Tibial nerve (tissue), 4 donors: ENCODE data around the gene FAM222A. TPM values are rescaled to one million over a fixed set of nuclear protein-coding genes. Genes with fewer than 3 reads are reported as not detected.

ENCODE experiments used
- DNase-seq, 2 donors: peaks; one replicate each; pipeline ENCODE4 v3.0.0-alpha.2; 2019; ENCODE audit warnings: low spot score in 2 of 2
- H3K27ac ChIP-seq, 4 donors: fragments of 200-600 bp; sonication (generic) in 3 of 4; one replicate each; pipeline ENCODE4 v1.5.1; 2017 to 2019; ENCODE audit warnings: mild to moderate bottlenecking in 1 of 4
- H3K27me3 ChIP-seq, 2 donors: fragments of 200-600 bp; sonication (generic) in 1 of 2; one replicate each; pipeline versions ENCODE4 v1.5.1 to v1.6.0; 2017 to 2019
- H3K36me3 ChIP-seq, 3 donors: fragments of 200-600 bp; sonication (generic); one replicate each; pipeline ENCODE4 v1.5.1; 2018 to 2019
- H3K4me1 ChIP-seq, 4 donors: fragments of 200-600 bp; sonication (generic) in 3 of 4; one replicate each; pipeline ENCODE4 v1.5.1; 2017 to 2019
- H3K4me3 ChIP-seq, 4 donors: fragments of 200-600 bp; sonication (generic) in 3 of 4; one replicate each; pipeline ENCODE4 v1.5.1; 2017 to 2019; ENCODE audit warnings: mild to moderate bottlenecking in 1 of 4, moderate library complexity in 1 of 4
- H3K9me3 ChIP-seq, 4 donors: fragments of 200-600 bp; sonication (generic) in 3 of 4; one replicate each; pipeline ENCODE4 v1.5.1; 2017 to 2019
- CTCF ChIP-seq, 5 experiments: fragments of 200-600 bp in 3 of 5; fragments of 450-650 bp in 2 of 5; sonication (generic) in 3 of 5; IDR thresholded peaks; one replicate each; pipeline ENCODE4 v1.5.1; 2016 to 2019; ENCODE audit warnings: antibody characterized with exemption in 5 of 5, mild to moderate bottlenecking in 3 of 5, moderate library complexity in 2 of 5
- EP300 ChIP-seq, 2 donors: sonication (generic); formaldehyde crosslinking; IDR thresholded peaks; one replicate each; pipeline ENCODE4 v1.6.1; 2017; ENCODE audit warnings: antibody characterized with exemption in 2 of 2, mild to moderate bottlenecking in 1 of 2
- POLR2A ChIP-seq, 2 donors: fragments of 450-650 bp; IDR thresholded peaks; one replicate each; pipeline ENCODE4 v1.6.1; 2017; ENCODE audit warnings: antibody characterized with exemption in 2 of 2, mild to moderate bottlenecking in 2 of 2, moderate library complexity in 2 of 2
- whole genome bisulfite sequencing, 2 donors: methylation state at CpG; one replicate each; pipeline ENCODE4 v1.1.5; 2018; 5-methylcytosine and 5-hydroxymethylcytosine counted together
- total RNA-seq, 4 donors: library from RNA; depleted of rRNA; stranded (reverse); fragments of >200 nt; gene quantifications; one replicate each; pipeline ENCODE4 v1.1.0, GENCODE V29; 2016

FAM222A gene
- total RNA-seq, 4 donors from 2014 or later = 1.3 to 3.3 (median 1.9) TPM

DNA sequence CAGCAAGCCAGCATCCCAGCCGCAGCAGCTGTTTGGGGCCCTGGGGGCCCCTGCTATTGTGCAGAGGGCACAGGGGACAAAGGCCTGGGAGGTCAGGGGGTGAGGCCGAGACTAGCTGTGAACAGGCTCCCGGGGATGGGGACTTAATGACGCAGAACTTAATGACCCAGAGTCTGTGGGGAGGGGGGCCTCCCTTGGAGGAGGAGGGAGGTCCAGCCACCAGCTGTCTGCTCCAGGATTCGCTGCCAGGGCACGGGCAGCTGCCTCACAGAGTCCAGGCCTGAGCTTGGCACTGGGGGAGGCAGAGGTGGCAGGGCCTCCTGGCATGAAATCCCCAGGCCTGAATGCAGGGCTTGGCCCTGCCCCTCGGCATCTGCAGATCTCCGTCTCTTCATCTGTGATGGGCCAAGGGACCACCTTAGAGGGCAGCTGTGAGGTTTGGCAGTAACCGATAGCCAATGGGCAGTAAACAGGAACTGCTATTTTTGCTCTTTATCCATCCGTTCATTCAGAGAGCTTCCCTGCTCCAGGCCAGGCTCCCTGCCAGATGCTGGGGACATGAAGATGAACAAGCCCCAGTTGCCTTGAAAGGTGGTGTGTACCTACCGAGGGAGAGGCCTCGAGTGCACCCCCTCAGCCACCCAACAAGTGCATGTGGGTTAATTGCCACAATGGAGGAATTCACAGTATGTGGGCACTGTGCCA is 6.7 kb downstream of the FAM222A start:
- Histone ChIP-seq H3K27ac (peak overlapping the region; percentile 25 to 87 (median 66)), H3K4me1 (peaks cover 0 to 99% (median 41%) of the 10 kb centered on the region in 4 donors), H3K9me3 (no peaks in the 10 kb centered on the region), H3K27me3 (peaks cover 0 to 23% of the 10 kb centered on the region in 2 donors), H3K36me3 (no peaks in the 10 kb centered on the region), H3K4me3 (no peak overlapping the region)
- TF ChIP-seq CTCF (IDR thresholded peaks at IDR 0.05) = no peak
- peak in 1 of 2 donors; percentile 37 for TF ChIP-seq EP300 (IDR thresholded peaks at IDR 0.05)
- TF ChIP-seq POLR2A (IDR thresholded peaks at IDR 0.05) = no peak
- DNase-seq = no peak
- 29 to 37% methylated on average over 11 of the region's 12 CpGs for WGBS, 2 donors

DNA sequence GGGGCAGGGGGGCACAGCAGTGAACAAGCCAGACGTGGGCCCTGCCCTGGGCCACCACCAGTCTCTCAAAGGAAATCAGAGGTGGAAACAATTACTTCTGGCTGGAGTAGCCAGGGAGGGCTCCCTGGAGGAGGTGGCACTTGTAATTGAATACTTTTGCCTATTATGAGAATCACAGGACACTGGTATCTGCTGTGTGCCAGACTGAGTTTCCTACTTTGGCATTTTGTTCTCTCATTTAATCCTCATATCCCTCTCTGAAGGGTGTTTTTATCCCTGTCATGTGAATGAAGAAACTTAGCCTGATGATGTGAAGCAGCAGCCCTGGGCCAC is 7.2 kb downstream of the FAM222A start:
- DNase-seq = no peak
- Histone ChIP-seq H3K4me1 (peaks cover 0 to 96% (median 43%) of the 10 kb centered on the region in 4 donors), H3K27ac (peak overlapping the region; percentile 25 to 87 (median 66)), H3K27me3 (peaks cover 0 to 23% of the 10 kb centered on the region in 2 donors), H3K36me3 (no peaks in the 10 kb centered on the region), H3K4me3 (no peak overlapping the region), H3K9me3 (no peaks in the 10 kb centered on the region)
- WGBS, 2 donors = 7 to 25% methylated on average over 1 of the region's 1 CpG
- no peak for TF ChIP-seq EP300 (IDR thresholded peaks at IDR 0.05)
- TF ChIP-seq POLR2A (IDR thresholded peaks at IDR 0.05) = no peak
- no peak for TF ChIP-seq CTCF (IDR thresholded peaks at IDR 0.05)

DNA sequence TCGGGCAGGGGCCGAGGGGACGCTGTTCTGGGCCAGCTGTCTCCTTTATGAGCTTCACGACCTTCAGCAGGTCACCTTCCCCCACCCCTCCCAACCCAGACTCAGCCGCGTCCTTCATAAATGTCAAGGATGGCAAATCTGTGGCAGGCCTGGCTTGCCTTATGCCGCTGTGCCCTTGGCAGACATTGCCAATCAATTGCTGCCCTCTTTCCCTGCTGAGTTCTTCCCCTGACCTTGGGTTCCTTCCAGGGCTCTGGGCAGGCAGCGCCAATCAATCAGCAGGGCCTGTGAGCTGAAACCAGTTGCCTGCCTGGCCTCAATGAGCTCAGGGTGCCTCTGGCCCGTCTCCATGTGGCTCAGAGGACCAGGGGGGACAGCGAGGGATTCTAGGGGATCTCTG is 7.7 kb downstream of the FAM222A start:
- peaks cover 0 to 23% of the 10 kb centered on the region in 2 donors for H3K27me3 ChIP-seq
- H3K4me3 ChIP-seq = no peak overlapping the region
- no peak for DNase-seq
- peak overlapping the region in 3 of 4 donors; percentile 51 to 87 (median 80) for H3K27ac ChIP-seq
- WGBS, 2 donors = 57% methylated on average over 10 of the region's 10 CpGs
- TF ChIP-seq EP300 (IDR thresholded peaks at IDR 0.05) (no peak), POLR2A (IDR thresholded peaks at IDR 0.05) (no peak), CTCF (IDR thresholded peaks at IDR 0.05) (no peak)
- H3K4me1 ChIP-seq = peaks cover 0 to 95% (median 45%) of the 10 kb centered on the region in 4 donors
- no peaks in the 10 kb centered on the region for H3K36me3 ChIP-seq
- no peaks in the 10 kb centered on the region for H3K9me3 ChIP-seq

DNA sequence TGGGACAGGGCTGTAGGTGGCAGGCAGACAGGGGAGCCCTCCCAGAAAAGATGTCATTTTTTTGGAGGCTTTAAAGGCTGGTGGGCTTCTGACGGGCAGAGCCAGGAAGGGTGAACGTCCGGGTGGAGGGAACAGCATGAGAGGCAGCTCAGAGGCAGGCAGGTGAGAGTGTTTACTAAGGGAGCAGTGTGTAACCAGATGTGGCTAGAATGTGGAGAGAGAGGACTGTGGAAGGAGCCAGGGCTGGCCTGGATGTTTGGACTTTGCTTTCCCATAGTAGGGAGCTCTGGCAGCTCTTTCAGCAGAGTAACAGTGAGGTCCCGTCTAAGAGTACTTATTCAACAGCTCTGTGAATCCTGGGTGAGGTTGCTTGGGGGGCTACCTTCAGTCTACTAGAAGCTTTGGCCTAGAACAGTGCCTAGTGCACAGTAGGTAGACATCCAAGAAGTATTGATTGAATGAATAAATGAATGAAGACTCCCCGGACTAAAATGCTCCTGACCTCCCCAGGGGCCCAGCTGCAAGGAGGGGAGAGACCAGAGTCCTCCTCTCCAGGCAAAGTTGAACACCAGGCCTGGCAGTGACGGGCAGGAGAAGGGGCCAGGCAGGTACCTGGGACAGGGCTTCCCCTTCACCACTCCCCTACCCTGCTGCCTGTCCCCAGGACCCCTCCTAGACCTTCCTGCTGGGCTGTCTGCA is 8.5 kb downstream of the FAM222A start:
- TF ChIP-seq POLR2A (IDR thresholded peaks at IDR 0.05) (no peak), CTCF (IDR thresholded peaks at IDR 0.05) (no peak), EP300 (IDR thresholded peaks at IDR 0.05) (no peak)
- Histone ChIP-seq H3K27me3 (peaks cover 0 to 17% of the 10 kb centered on the region in 2 donors), H3K36me3 (no peaks in the 10 kb centered on the region), H3K4me1 (peaks cover 0 to 94% (median 51%) of the 10 kb centered on the region in 4 donors), H3K4me3 (no peak overlapping the region), H3K27ac (peak overlapping the region; percentile 18 to 87 (median 76)), H3K9me3 (no peaks in the 10 kb centered on the region)
- WGBS, 2 donors = 59 to 63% methylated on average over 6 of the region's 6 CpGs
- no peak for DNase-seq

- TF ChIP-seq CTCF (IDR thresholded peaks at IDR 0.05) (no peak), POLR2A (IDR thresholded peaks at IDR 0.05) (no peak), EP300 (IDR thresholded peaks at IDR 0.05) (no peak)
- 68 to 69% methylated on average over 9 of the region's 9 CpGs for WGBS, 2 donors
- H3K4me3 ChIP-seq = no peak overlapping the region
- H3K27ac ChIP-seq = peak overlapping the region; percentile 18 to 87 (median 76)
- no peak for DNase-seq
- no peaks in the 10 kb centered on the region for H3K36me3 ChIP-seq
- H3K27me3 ChIP-seq = peaks cover 0 to 11% of the 10 kb centered on the region in 2 donors
- peaks cover 0 to 94% (median 55%) of the 10 kb centered on the region in 4 donors for H3K4me1 ChIP-seq
- no peaks in the 10 kb centered on the region for H3K9me3 ChIP-seq
Observed at GRCh38 chr12:109722721-109723094, 9.1 kb downstream of the FAM222A start.
